ENCODE results near the gene MLLT10.
A peak's percentile ranks its signal among the peaks of the same experiment; 100 is the strongest.

MLLT10 gene

DNA sequence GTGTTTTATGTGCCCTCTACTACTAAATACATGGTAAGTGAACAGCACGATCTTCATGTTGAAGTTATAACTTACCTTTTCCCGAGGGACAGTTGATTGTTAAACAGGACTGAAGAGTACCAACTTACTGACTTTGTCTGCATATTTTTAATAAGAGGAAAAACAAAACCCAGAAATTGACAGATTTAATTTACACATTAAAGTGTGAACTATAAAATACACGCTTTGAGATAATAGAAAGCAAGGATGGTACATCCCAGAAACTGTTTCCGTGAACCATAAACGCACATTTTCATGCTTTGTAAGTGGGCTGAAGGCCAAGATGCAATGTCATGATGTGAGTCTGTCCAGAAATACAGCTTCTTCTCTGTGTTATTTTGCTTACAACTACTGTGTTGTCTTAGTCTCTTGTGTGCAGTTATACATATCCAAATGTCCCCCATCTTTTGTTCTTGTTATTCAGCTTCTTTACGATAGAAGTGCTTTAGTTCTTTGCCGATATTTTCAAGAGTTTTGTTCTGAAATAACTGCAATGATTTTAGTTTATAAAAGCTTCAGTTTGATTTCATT lies 190.1 kb downstream of the MLLT10 start:
- H3K27ac Mint-ChIP-seq = no peak overlapping the region
- H3K27me3 Mint-ChIP-seq = no peaks in the 10 kb centered on the region
- peaks cover 20% of the 10 kb centered on the region for H3K36me3 Mint-ChIP-seq
- H3K4me3 Mint-ChIP-seq = no peak overlapping the region
- DNase-seq (ENCODE audit: low spot score in 2 of 2) (no peak), ATAC-seq (ENCODE audit: low read depth) (no peak)
- H3K9me3 Mint-ChIP-seq = no peaks in the 10 kb centered on the region
- H3K4me1 Mint-ChIP-seq = no peaks in the 10 kb centered on the region

DNA sequence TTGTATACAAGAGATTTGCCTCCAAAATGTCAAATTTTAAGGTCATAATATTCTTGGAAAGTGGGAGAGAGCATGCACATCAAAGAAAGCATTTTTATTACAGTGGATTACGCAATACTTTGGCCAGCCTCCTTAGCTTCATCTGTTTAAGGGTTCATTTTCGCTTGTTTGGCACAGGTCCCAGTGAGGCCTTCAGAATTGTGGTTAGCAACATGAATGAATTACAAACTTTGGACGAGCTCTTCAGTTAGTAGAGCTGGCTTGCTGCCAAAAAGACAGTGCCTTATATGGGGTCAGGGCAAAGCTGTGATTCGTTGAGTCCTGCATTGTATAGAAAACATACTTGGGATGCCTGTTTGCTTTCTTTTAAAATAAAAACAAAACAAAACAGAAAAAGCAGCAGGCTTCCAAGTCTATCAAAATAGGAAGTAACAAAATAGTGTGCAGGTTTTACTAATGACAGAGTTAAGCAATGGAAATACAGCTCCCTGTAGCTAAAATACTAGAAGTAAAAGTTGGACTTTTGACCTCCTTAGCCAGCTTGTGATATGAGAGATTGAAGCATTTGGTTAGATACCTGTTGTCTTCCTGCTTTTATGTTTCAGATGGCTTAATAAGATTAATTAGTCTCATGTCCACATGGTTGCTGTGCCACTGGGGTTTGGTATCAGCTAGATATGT lies 190.8 kb downstream of the MLLT10 start:
- no peaks in the 10 kb centered on the region for H3K4me1 Mint-ChIP-seq
- peaks cover 24% of the 10 kb centered on the region for H3K36me3 Mint-ChIP-seq
- no peaks in the 10 kb centered on the region for H3K9me3 Mint-ChIP-seq
- peak overlapping the region; percentile 17 for H3K27ac Mint-ChIP-seq
- H3K4me3 Mint-ChIP-seq = no peak overlapping the region
- no peaks in the 10 kb centered on the region for H3K27me3 Mint-ChIP-seq
- no peak for DNase-seq (ENCODE audit: low spot score in 2 of 2)
- ATAC-seq (ENCODE audit: low read depth) = no peak

DNA sequence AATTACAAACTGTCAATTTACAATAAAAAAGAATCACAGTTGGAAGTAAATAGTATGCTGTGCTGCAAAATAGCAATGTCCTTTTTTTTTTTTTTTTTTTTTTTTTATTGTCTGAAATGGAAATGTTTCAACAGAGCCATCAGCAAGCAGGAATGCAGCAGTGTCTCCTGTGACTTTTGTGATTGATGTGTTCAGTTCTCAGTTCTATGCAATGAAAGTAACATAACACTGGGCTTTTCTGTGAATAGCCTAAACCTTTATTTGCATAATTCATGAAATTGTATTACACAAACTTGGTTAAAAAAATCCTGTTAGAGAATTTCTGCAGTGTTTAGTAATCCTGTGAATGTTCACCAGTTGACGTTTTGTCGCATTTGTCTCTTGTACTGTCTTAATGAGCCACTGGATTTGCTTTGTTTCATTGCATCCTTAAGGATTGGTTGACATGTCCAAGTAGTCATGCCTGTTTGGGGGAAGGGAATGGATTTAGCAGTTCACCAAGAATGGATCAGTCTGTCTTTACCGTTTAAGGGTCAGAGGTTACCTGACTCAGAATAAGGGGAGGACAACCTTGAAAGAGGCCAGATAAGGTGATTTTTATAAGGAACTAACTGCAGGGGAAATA lies 192.7 kb downstream of the MLLT10 start:
- H3K4me3 Mint-ChIP-seq = no peak overlapping the region
- no peak for ATAC-seq (ENCODE audit: low read depth)
- no peak for DNase-seq (ENCODE audit: low spot score in 2 of 2)
- no peaks in the 10 kb centered on the region for H3K9me3 Mint-ChIP-seq
- H3K27me3 Mint-ChIP-seq = no peaks in the 10 kb centered on the region
- no peaks in the 10 kb centered on the region for H3K4me1 Mint-ChIP-seq
- H3K27ac Mint-ChIP-seq = no peak overlapping the region
- H3K36me3 Mint-ChIP-seq = peaks cover 25% of the 10 kb centered on the region

DNA sequence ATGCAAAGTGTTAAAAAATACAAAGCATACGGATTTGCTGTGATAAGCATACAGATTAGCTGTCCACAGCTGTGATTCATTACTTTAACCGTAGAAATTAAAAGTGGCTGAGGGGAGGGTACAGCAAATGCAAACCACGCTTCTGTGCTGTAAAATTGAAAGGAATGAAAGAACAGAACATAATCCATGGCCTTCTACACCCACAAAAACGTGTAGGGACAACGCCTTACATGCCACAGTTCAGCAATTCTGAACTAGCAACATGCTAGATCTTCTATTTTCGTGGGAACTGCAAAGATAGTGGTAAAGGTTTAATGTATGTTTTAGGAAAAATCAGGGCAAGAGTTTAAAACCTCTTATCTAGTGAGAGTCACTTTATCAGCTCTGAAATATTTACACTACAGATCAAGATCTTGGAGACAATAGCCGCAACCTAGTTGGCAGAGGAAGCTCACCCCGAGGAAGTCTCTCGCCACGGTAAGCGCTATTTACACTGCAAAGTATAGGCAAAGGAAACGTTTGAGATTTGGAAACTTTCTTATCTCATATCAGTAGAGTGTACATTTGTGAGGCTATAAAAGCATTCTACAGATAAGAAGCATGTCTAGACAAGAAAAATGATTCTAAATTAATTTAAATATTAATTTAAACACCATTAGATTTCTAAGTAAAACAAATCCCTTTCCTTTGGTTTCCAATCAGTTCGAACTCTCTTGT lies 193.6 kb downstream of the MLLT10 start:
- DNase-seq (ENCODE audit: low spot score in 2 of 2) (no peak), ATAC-seq (ENCODE audit: low read depth) (no peak)
- Mint-ChIP-seq H3K27ac (no peak overlapping the region), H3K4me3 (no peak overlapping the region), H3K36me3 (peaks cover 21% of the 10 kb centered on the region), H3K4me1 (no peaks in the 10 kb centered on the region), H3K27me3 (no peaks in the 10 kb centered on the region), H3K9me3 (no peaks in the 10 kb centered on the region)

- H3K4me3 Mint-ChIP-seq = no peak overlapping the region
- DNase-seq (ENCODE audit: low spot score in 2 of 2) (no peak), ATAC-seq (ENCODE audit: low read depth) (no peak)
- no peaks in the 10 kb centered on the region for H3K9me3 Mint-ChIP-seq
- H3K27me3 Mint-ChIP-seq = no peaks in the 10 kb centered on the region
- no peaks in the 10 kb centered on the region for H3K4me1 Mint-ChIP-seq
- H3K27ac Mint-ChIP-seq = no peak overlapping the region
- peaks cover 22% of the 10 kb centered on the region for H3K36me3 Mint-ChIP-seq
Measured at GRCh38 chr10:21728618-21729017, 194.6 kb downstream of the MLLT10 start.

DNA sequence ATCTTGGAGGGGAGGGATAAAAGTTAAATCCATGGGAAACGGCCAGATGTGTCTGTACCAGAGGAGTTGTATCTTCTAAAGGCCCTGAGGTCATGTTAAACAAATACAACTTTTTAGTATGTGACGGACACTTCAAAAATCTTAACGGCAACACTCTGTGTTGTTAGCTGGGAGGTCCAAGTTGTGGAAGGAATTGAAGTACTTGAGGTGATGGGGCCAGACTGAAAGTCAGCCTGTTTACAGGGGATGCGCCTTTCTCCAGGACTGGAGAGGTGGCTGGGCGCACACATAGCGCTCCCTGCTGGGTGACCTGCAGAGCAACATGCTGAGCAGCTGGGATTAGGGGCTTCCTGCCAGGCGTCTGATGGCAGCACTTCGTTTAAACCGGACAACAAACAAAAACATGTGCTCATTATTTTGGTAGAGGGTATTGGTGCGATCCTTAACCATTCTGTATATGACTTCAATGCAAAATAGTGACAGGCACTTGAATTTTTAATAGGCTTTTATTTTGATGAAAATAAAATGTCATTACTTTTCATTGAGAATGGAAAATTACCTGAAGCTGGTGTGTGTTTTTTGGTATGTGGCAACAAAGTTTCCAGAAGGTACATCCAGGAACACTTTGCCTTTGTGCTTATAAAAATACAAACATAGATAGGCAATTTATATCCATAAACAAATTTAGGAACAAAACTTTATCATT lies 198.2 kb downstream of the MLLT10 start:
- H3K27me3 Mint-ChIP-seq = no peaks in the 10 kb centered on the region
- H3K4me3 Mint-ChIP-seq = no peak overlapping the region
- H3K4me1 Mint-ChIP-seq = peaks cover 3% of the 10 kb centered on the region
- ATAC-seq (ENCODE audit: low read depth) (peak; percentile 66), DNase-seq (ENCODE audit: low spot score in 2 of 2) (peak; percentile 7 to 19)
- H3K9me3 Mint-ChIP-seq = no peaks in the 10 kb centered on the region
- H3K36me3 Mint-ChIP-seq = peaks cover 37% of the 10 kb centered on the region
- peak overlapping the region; percentile 6 for H3K27ac Mint-ChIP-seq

DNA sequence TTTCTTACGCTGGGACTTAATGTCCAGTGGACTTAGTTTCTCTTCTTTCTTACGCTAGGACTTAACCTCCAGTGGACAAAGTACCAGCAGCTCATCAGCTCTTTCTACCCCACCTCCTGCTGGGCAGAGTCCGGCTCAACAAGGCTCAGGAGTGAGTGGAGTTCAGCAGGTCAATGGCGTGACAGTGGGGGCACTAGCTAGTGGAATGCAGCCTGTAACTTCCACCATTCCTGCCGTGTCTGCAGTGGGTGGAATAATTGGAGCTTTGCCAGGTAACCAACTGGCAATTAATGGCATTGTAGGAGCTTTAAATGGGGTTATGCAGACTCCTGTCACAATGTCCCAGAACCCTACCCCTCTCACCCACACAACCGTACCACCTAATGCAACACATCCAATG lies 199.7 kb downstream of the MLLT10 start:
- Mint-ChIP-seq H3K4me3 (no peak overlapping the region), H3K9me3 (no peaks in the 10 kb centered on the region), H3K27ac (no peak overlapping the region), H3K27me3 (no peaks in the 10 kb centered on the region), H3K4me1 (peaks cover 3% of the 10 kb centered on the region), H3K36me3 (peaks cover 36% of the 10 kb centered on the region)
- ATAC-seq (ENCODE audit: low read depth) (no peak), DNase-seq (ENCODE audit: low spot score in 2 of 2) (no peak)

DNA sequence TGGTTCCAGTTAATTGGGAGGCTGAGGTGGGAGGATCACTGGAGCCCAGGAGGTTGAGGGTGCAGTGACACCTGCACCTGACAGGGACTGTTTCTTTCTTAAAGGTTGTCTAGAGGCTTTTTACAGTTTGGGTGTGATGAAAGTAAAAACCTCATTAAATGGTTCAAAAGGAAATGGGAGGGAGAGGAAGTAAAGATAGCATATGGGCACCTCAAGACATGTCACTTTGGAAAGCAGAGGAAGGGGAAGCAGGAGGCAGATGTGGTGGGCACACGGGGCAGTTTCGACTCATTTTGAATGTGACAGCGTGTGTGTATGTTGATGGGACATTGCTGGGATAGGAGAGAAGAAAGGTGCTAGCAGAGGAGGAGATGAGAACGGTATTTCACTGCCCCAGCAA lies 203.1 kb downstream of the MLLT10 start:
- Mint-ChIP-seq H3K27ac (peak overlapping the region; percentile 7), H3K9me3 (no peaks in the 10 kb centered on the region), H3K4me3 (no peak overlapping the region), H3K4me1 (peaks cover 3% of the 10 kb centered on the region), H3K27me3 (no peaks in the 10 kb centered on the region), H3K36me3 (peaks cover 42% of the 10 kb centered on the region)
- no peak for DNase-seq (ENCODE audit: low spot score in 2 of 2)
- ATAC-seq (ENCODE audit: low read depth) = no peak

GRCh38 chr10:21740989-21741388 lies 207.0 kb downstream of the MLLT10 start:
- Mint-ChIP-seq H3K36me3 (peaks cover 39% of the 10 kb centered on the region), H3K27ac (peak overlapping the region; percentile 73), H3K27me3 (no peaks in the 10 kb centered on the region), H3K4me3 (no peak overlapping the region), H3K4me1 (peaks cover 4% of the 10 kb centered on the region), H3K9me3 (no peaks in the 10 kb centered on the region)
- DNase-seq (ENCODE audit: low spot score in 2 of 2) (no peak), ATAC-seq (ENCODE audit: low read depth) (no peak)

DNA sequence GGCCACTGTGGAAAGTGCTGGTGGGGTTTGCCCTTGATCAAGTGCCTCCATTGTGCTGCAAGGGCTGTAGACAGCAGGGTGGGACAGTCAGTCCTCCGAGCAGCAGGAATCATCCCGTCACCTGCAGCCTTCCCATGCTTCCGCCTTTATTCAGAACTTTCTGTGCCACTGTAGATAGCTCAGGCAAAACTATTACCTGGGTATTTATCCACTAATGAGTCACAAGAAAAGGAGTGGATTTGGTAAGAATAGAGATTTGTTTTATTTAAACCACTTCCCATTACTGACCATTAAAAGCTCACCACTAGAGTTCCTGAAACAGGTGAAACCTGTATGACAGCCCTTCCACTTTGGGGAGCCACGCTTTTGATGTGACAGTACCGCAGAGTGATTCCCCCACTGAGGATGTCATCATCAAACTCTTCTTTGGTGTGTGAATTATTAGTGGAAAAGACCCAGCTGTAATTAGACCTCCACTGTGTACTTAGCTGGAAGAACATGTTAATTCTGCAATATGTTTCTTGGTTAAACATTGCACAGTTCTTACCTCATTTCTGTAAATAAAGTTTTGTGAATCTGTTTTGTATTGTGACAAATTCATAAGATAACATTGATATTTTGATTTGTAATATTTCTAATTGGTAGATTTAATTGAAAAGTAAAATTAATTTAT lies 208.8 kb downstream of the MLLT10 start:
- Mint-ChIP-seq H3K36me3 (peaks cover 28% of the 10 kb centered on the region), H3K4me1 (peaks cover 4% of the 10 kb centered on the region), H3K9me3 (no peaks in the 10 kb centered on the region), H3K4me3 (no peak overlapping the region), H3K27ac (no peak overlapping the region), H3K27me3 (no peaks in the 10 kb centered on the region)
- ATAC-seq (ENCODE audit: low read depth) (no peak), DNase-seq (ENCODE audit: low spot score in 2 of 2) (no peak)

- DNase-seq (ENCODE audit: low spot score in 2 of 2) (no peak), ATAC-seq (ENCODE audit: low read depth) (no peak)
- no peaks in the 10 kb centered on the region for H3K27me3 Mint-ChIP-seq
- H3K27ac Mint-ChIP-seq = no peak overlapping the region
- H3K9me3 Mint-ChIP-seq = no peaks in the 10 kb centered on the region
- H3K4me3 Mint-ChIP-seq = no peak overlapping the region
- peaks cover 20% of the 10 kb centered on the region for H3K36me3 Mint-ChIP-seq
- peaks cover 4% of the 10 kb centered on the region for H3K4me1 Mint-ChIP-seq
Measured at GRCh38 chr10:21744223-21744622, 210.2 kb downstream of the MLLT10 start.

- Mint-ChIP-seq H3K36me3 (peaks cover 12% of the 10 kb centered on the region), H3K27ac (no peak overlapping the region), H3K4me1 (peaks cover 4% of the 10 kb centered on the region), H3K27me3 (no peaks in the 10 kb centered on the region), H3K4me3 (no peak overlapping the region), H3K9me3 (no peaks in the 10 kb centered on the region)
- DNase-seq (ENCODE audit: low spot score in 2 of 2) (no peak), ATAC-seq (ENCODE audit: low read depth) (no peak)
Measured at GRCh38 chr10:21746118-21746517, 212.1 kb downstream of the MLLT10 start.

DNA sequence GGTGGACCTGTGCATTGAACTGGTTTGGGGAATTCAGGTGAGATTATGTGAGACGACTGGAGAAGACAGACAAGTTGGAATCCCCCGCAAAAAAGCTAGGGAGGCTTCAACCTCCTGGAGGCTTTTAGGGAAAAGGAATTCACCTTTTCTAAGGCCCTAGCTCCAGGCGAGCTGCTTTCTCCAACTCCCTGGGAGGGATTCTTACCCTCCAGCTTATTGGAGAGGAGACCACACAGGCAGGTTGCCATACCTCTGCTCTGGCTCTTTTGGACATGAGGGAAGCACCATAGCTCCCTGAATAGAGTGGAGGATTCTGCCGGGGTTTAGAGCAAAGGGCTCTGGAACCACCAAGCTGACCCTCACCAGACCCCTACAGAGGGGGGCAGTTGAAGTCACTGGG lies 213.8 kb downstream of the MLLT10 start:
- Mint-ChIP-seq H3K27me3 (no peaks in the 10 kb centered on the region), H3K4me3 (no peak overlapping the region), H3K4me1 (peaks cover 4% of the 10 kb centered on the region), H3K9me3 (no peaks in the 10 kb centered on the region), H3K36me3 (peaks cover 11% of the 10 kb centered on the region), H3K27ac (no peak overlapping the region)
- ATAC-seq (ENCODE audit: low read depth) (no peak), DNase-seq (ENCODE audit: low spot score in 2 of 2) (no peak)
